K562 (cell line): ENCODE results near the gene PI4KA. TPM values are rescaled to one million over a fixed set of nuclear protein-coding genes. Genes with fewer than 3 reads are reported as not detected.

Experiments
- ATAC-seq: fragments of 200-7000 bp; cut with Tn5 transposase; 3 replicates; pipeline ENCODE4 v1.9.1; 2020; ENCODE audit warnings: moderate library complexity
- BruUV-seq: library from RNA; stranded (reverse); fragments of 400-500 nt; replicated peaks from 2 replicates; lab custom pipeline; 2021; lab: Mats Ljungman, UMichigan
- CTCF ChIA-PET: fragments of 300-600 bp; formaldehyde crosslinking; extraction: SDS; loops from one replicate; lab custom pipeline; 2021; ENCODE audit warnings: low intra/inter-chr PET ratio; lab: Yijun Ruan, JAX
- POLR2A ChIA-PET: fragments of 300-600, 350-650 bp; sonication (Branson Sonifier 250); formaldehyde crosslinking; extraction: SDS; loops from one replicate; lab custom pipeline; 2021; ENCODE audit warnings: antibody characterized with exemption, inconsistent platforms; lab: Yijun Ruan, JAX
- DNase-seq, 4 experiments: peaks; one replicate each; pipeline versions ENCODE4 v3.0.0 to v3.0.0-alpha.2; 2011 to 2018; ENCODE audit warnings: low spot score in 3 of 4, mixed read lengths in 3 of 4; ENCODE audit errors: extremely low read depth in 1 of 4
- FAIRE-seq: peaks from 2 replicates; lab custom pipeline; 2011; peaks lifted over from hg19 to GRCh38; lab: Jason Lieb, UNC
- H2AFZ ChIP-seq: 2 replicates; pipeline ENCODE4 v1.6.0; 2011; ENCODE audit warnings: low read depth, low read length, control low read depth, inconsistent platforms
- H3K27ac ChIP-seq: fragments of 200-600 bp; 3 replicates; pipeline ENCODE4 v1.8.0; 2011; ENCODE audit warnings: low read depth, mild to moderate bottlenecking, control low read depth, inconsistent platforms, low read length, moderate library complexity, mixed read lengths; ENCODE audit errors: extremely low read depth
- H3K27me3 ChIP-seq, 2 experiments: fragments of 300-600 bp in 1 of 2; 2 replicates in 1 of 2; 3 replicates in 1 of 2; pipeline versions ENCODE4 v1.6.0 to v1.8.0; 2011; ENCODE audit warnings: inconsistent platforms in 2 of 2, low read length in 2 of 2, mild to moderate bottlenecking in 1 of 2, mixed read lengths in 1 of 2, moderate library complexity in 1 of 2; ENCODE audit not compliant: control insufficient read depth in 2 of 2, insufficient read depth in 2 of 2
- H3K36me3 ChIP-seq: fragments of 300-600 bp; 3 replicates; pipeline ENCODE4 v1.8.0; 2011; ENCODE audit warnings: mild to moderate bottlenecking, low read length, inconsistent platforms; ENCODE audit not compliant: control insufficient read depth, insufficient read depth
- H3K4me1 ChIP-seq, 2 experiments: fragments of 200-600 bp in 1 of 2; replicated peaks in 1 of 2; 2 replicates in 1 of 2; 3 replicates in 1 of 2; pipeline versions ENCODE4 v1.5.1 to v1.8.0; 2011; ENCODE audit warnings: inconsistent platforms in 2 of 2, low read length in 2 of 2, mild to moderate bottlenecking in 1 of 2, mixed read lengths in 1 of 2, moderate library complexity in 1 of 2; ENCODE audit not compliant: control insufficient read depth in 2 of 2, insufficient read depth in 2 of 2
- H3K4me2 ChIP-seq: 2 replicates; pipeline ENCODE4 v1.6.1; 2011; ENCODE audit warnings: low read length, control low read depth, inconsistent platforms, mixed read lengths; ENCODE audit not compliant: insufficient read depth
- H3K4me3 ChIP-seq: fragments of 200-600 bp; sonication (generic), shearing (Covaris generic); 2 replicates; pipeline ENCODE4 v1.5.1; 2016; ENCODE audit warnings: control low read depth, inconsistent platforms
- H3K79me2 ChIP-seq: fragments of 200-600 bp; 3 replicates; pipeline ENCODE4 v1.8.0; 2011; ENCODE audit warnings: low read length, inconsistent platforms; ENCODE audit not compliant: control insufficient read depth, insufficient read depth
- H3K9ac ChIP-seq, 2 experiments: 2 replicates each; pipeline versions ENCODE4 v1.6.0 to v1.6.1; 2011; ENCODE audit warnings: low read depth in 2 of 2, low read length in 2 of 2, control low read depth in 1 of 2, inconsistent platforms in 1 of 2, mild to moderate bottlenecking in 1 of 2, mixed read lengths in 1 of 2; ENCODE audit not compliant: insufficient read depth in 1 of 2
- H3K9me1 ChIP-seq: one replicate; pipeline ENCODE4 v1.6.0; 2011; ENCODE audit warnings: inconsistent platforms, mild to moderate bottlenecking, low read length, moderate library complexity; ENCODE audit not compliant: control insufficient read depth, insufficient read depth
- H3K9me3 ChIP-seq: replicated peaks from 2 replicates; pipeline ENCODE4 v1.5.1; 2011; ENCODE audit warnings: low read depth, low read length, inconsistent platforms; ENCODE audit not compliant: control insufficient read depth, insufficient read depth
- H4K20me1 ChIP-seq: replicated peaks from 2 replicates; pipeline ENCODE4 v1.6.1; 2011; ENCODE audit warnings: low read length, inconsistent platforms, mixed read lengths; ENCODE audit not compliant: control insufficient read depth, insufficient read depth
- CTCF ChIP-seq, 3 experiments: IDR thresholded peaks in 2 of 3; conservative IDR thresholded peaks in 1 of 3; 2 replicates each; pipeline ENCODE4 v1.5.1; 2011 to 2012; ENCODE audit warnings: low read length in 3 of 3, mild to moderate bottlenecking in 3 of 3, control low read depth in 2 of 3, improper control_type of control experiment in 1 of 3, inconsistent platforms in 1 of 3, low read depth in 1 of 3, mixed read lengths in 1 of 3, moderate library complexity in 1 of 3; ENCODE audit not compliant: insufficient read depth in 2 of 3
- KAT7 ChIP-seq: sonication (generic); formaldehyde crosslinking; IDR thresholded peaks from 2 replicates; pipeline ENCODE4 v1.8.0; 2022; ENCODE audit warnings: missing genetic modification reagents, mild to moderate bottlenecking, borderline replicate concordance
- LARP7 ChIP-seq: fragments of 450-650 bp; IDR thresholded peaks from 2 replicates; pipeline ENCODE4 v1.6.1; 2016
- MAX ChIP-seq: sonication (generic); formaldehyde crosslinking; IDR thresholded peaks from 2 replicates; pipeline ENCODE4 v1.9.0; 2022; ENCODE audit warnings: mild to moderate bottlenecking, missing genetic modification reagents
- NFXL1 ChIP-seq: fragments of 450-650 bp; formaldehyde crosslinking; IDR thresholded peaks from 2 replicates; pipeline ENCODE4 v1.4.0; 2021; ENCODE audit warnings: mild to moderate bottlenecking
- TEAD4 ChIP-seq, 2 experiments: sonication (generic) in 1 of 2; formaldehyde crosslinking in 1 of 2; IDR thresholded peaks; 2 replicates each; pipeline versions ENCODE4 v1.6.1 to v1.8.0; 2012 to 2022; ENCODE audit warnings: borderline replicate concordance in 1 of 2, inconsistent platforms in 1 of 2, low read length in 1 of 2, mild to moderate bottlenecking in 1 of 2, missing genetic modification reagents in 1 of 2
- YBX1 ChIP-seq: fragments of 450-650 bp; IDR thresholded peaks from 2 replicates; pipeline ENCODE4 v1.7.1; 2016; ENCODE audit warnings: mild to moderate bottlenecking
- ZC3H4 ChIP-seq: sonication (generic); formaldehyde crosslinking; IDR thresholded peaks from 2 replicates; pipeline ENCODE4 v1.9.0; 2021; ENCODE audit warnings: missing genetic modification reagents, borderline replicate concordance
- ZNF124 ChIP-seq: sonication (generic); formaldehyde crosslinking; IDR thresholded peaks from 2 replicates; pipeline ENCODE4 v1.8.1; 2022; ENCODE audit warnings: missing genetic modification reagents
- ZNF444 ChIP-seq: fragments of 250-450 bp; sonication (Bioruptor Pico); IDR thresholded peaks from 2 replicates; pipeline ENCODE4 v1.4.0; 2020; ENCODE audit warnings: mild to moderate bottlenecking, moderate library complexity
- ZNF75A ChIP-seq: fragments of 450-650 bp; formaldehyde crosslinking; IDR thresholded peaks from 2 replicates; pipeline ENCODE4 v1.4.0; 2020; ENCODE audit warnings: mild to moderate bottlenecking
- WGBS: fragments of 100-300 bp; shearing (Covaris generic); methylation state at CpG from one replicate; pipeline ENCODE4 v1.1.6; 2016; ENCODE audit warnings: low coverage, mixed read lengths; ENCODE audit not compliant: insufficient coverage; ENCODE audit errors: missing lambda C conversion rate; 5-methylcytosine and 5-hydroxymethylcytosine counted together
- in situ Hi-C: fragments of 300-500 bp; cut with MboI; formaldehyde crosslinking; loops from 4 replicates; pipeline ENCODE4 v1.15.0; 2018; ENCODE audit warnings: inconsistent platforms, mixed read lengths
- intact Hi-C: fragments of 100-400 bp; cut with micrococcal nuclease; formaldehyde crosslinking; loops from 2 replicates; pipeline ENCODE4 v1.14.2; 2022
- polyA plus RNA-seq, 8 experiments: library from polyadenylated mRNA; depleted of rRNA in 4 of 8; stranded (reverse) in 5 of 8; unstranded in 3 of 8; fragments of >200 nt; fragmentation: Nextera tagmentation in 2 of 8; fragmentation: Illumina TruSeq in 1 of 8; extraction: Ambion mirVana in 2 of 8; extraction: Trizol in 1 of 8; gene quantifications; 2 replicates each; pipeline versions ENCODE4 v1.2.1 to v1.2.3, GENCODE V29; 2011 to 2014; ENCODE audit warnings: inconsistent platforms in 1 of 8, missing spikeins in 1 of 8
- total RNA-seq, 7 experiments: library from RNA; depleted of rRNA in 6 of 7; stranded (reverse); fragments of >200 nt in 6 of 7; fragmentation: Illumina TruSeq in 2 of 7; extraction: Trizol in 2 of 7; gene quantifications; 2 replicates each; pipeline versions ENCODE4 v1.2.1 to v1.2.3, GENCODE V29; 2011 to 2021; ENCODE audit warnings: low replicate concordance in 1 of 7
- TF ChIP-seq, protein P1 (sequence below): fragments of 250-450 bp; sonication (Bioruptor Pico); IDR thresholded peaks from 2 replicates; pipeline ENCODE4 v1.4.0; 2020

The PI4KA gene
- total and polyA plus RNA-seq, 9 of the 15 experiments (the other 6 are each of a cell fraction or from before 2014, with no cell fraction given) = 7.3 to 187 (median 84.7) TPM

DNA sequence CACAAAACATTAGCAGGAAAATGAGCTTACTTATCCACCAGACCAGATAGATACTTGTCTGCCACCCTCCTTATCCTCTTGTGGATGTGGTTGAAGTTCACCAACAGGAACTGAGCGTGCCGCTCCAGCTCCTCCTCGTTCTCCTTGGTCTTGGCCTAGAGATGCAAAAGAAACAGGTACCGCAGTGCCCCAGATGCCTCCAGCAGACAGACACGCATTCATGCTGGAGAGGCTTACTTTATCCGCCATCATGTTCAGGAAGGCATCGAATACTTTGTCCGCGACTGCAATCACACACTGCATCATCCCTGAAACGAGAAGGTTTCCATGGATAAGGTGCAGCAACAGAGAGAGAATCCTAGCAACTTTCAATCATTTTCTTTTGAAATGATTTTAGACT lies 105.7 kb downstream of the PI4KA start (continued):
- no peak for TF ChIP-seq ZNF444 (CRISPR knock-in tag)
- TF ChIP-seq YBX1 = no peak
- TF ChIP-seq NFXL1 = no peak
- peak; percentile 42; the same call in 1 of the 2 replicates for TF ChIP-seq MAX
- TF ChIP-seq ZC3H4 (CRISPR knock-in tag) = peak; percentile 67; the same call in 1 of the 2 replicates
- TF ChIP-seq LARP7 = no peak

DNA sequence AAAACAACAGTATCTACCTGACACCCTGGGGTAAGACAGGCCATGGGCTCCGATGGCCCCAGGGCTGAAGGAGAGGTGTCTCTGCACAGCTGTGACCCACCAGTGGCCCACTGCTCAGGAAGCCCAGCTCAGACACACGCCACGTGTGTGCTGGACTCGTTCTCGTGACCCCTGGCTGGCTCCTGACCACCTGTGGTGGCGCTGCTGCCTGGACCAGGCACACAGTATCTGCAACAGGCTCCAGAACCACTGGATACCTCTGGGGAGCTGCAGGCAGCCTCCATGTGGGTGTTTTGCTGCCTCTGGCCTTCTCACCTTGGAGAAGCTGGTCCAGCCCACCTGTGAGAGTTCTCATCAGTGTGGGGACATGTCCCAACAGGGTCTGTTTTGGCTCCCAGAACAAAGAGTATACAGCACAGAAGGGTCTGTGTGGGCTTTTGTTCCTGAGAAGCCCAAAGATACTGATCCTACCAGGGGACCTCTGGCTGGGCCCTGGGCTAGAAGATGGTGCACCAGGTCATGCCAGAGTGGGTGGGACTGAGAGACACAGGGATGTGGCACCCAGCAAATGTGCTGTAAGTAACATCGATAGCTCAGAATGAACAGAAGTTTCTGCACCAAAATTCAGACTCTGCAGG lies 106.4 kb downstream of the PI4KA start:
- ChIA-PET POLR2A (interaction anchor here (0.6 to 2.4 kb wide), 10 partner anchors 9 to 918 kb away, joined by 3 to 11 read pairs (median 4); no protein-coding TSS in a partner anchor), CTCF (no interaction called here)
- H3K79me2 ChIP-seq = no peaks in the 10 kb centered on the region
- FAIRE-seq = no peak
- no peak overlapping the region for H3K4me2 ChIP-seq
- H3K9me1 ChIP-seq = no peaks in the 10 kb centered on the region
- H3K36me3 ChIP-seq = peaks cover 58% of the 10 kb centered on the region; the same call in 2 of the 3 replicates
- DNase-seq = no peak
- no peak overlapping the region for H3K27ac ChIP-seq
- no TSS peak for BruUV-seq
- 0 out of 3 replicates have a peak, but pooled peaks have one; percentile 3 for ATAC-seq
- WGBS = 89% methylated on average over 7 of the region's 7 CpGs
- peaks cover 4 to 14% of the 10 kb centered on the region in 2 experiments; a peak in 3 of 5 replicates for H3K4me1 ChIP-seq
- H4K20me1 ChIP-seq = peaks cover 17% of the 10 kb centered on the region
- no peak overlapping the region for H2AFZ ChIP-seq
- intact Hi-C loops (no loop called here), in situ Hi-C loops (no loop called here)
- no peak overlapping the region for H3K4me3 ChIP-seq
- no peaks in the 10 kb centered on the region for H3K27me3 ChIP-seq
- H3K9ac ChIP-seq = peak overlapping the region in 1 of 2 experiments; percentile 29; a peak in 2 of 4 replicates
- no peaks in the 10 kb centered on the region for H3K9me3 ChIP-seq
- 0 out of 2 replicates have a peak, but pooled peaks have one; percentile 43 for TF ChIP-seq ZNF124
- TF ChIP-seq KAT7 (CRISPR knock-in tag) = no peak
- TF ChIP-seq, protein P1, sequence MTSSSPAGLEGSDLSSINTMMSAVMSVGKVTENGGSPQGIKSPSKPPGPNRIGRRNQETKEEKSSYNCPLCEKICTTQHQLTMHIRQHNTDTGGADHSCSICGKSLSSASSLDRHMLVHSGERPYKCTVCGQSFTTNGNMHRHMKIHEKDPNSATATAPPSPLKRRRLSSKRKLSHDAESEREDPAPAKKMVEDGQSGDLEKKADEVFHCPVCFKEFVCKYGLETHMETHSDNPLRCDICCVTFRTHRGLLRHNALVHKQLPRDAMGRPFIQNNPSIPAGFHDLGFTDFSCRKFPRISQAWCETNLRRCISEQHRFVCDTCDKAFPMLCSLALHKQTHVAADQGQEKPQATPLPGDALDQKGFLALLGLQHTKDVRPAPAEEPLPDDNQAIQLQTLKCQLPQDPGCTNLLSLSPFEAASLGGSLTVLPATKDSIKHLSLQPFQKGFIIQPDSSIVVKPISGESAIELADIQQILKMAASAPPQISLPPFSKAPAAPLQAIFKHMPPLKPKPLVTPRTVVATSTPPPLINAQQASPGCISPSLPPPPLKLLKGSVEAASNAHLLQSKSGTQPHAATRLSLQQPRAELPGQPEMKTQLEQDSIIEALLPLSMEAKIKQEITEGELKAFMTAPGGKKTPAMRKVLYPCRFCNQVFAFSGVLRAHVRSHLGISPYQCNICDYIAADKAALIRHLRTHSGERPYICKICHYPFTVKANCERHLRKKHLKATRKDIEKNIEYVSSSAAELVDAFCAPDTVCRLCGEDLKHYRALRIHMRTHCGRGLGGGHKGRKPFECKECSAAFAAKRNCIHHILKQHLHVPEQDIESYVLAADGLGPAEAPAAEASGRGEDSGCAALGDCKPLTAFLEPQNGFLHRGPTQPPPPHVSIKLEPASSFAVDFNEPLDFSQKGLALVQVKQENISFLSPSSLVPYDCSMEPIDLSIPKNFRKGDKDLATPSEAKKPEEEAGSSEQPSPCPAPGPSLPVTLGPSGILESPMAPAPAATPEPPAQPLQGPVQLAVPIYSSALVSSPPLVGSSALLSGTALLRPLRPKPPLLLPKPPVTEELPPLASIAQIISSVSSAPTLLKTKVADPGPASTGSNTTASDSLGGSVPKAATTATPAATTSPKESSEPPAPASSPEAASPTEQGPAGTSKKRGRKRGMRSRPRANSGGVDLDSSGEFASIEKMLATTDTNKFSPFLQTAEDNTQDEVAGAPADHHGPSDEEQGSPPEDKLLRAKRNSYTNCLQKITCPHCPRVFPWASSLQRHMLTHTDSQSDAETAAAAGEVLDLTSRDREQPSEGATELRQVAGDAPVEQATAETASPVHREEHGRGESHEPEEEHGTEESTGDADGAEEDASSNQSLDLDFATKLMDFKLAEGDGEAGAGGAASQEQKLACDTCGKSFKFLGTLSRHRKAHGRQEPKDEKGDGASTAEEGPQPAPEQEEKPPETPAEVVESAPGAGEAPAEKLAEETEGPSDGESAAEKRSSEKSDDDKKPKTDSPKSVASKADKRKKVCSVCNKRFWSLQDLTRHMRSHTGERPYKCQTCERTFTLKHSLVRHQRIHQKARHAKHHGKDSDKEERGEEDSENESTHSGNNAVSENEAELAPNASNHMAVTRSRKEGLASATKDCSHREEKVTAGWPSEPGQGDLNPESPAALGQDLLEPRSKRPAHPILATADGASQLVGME (CRISPR knock-in tag) = 0 out of 2 replicates have a peak, but pooled peaks have one; percentile 32
- TF ChIP-seq ZNF75A = no peak
- TF ChIP-seq CTCF (IDR thresholded peaks at IDR 0.05 in 2 of 3, conservative IDR thresholded peaks at IDR 0.05 in 1 of 3; ENCODE audit: insufficient read depth in 2 of 3, low read depth in 1 of 3, low read length in 3 of 3) = 0 out of 6 replicates have a peak, but pooled peaks of 1 of the 3 experiments have one; percentile 6
- no peak for TF ChIP-seq TEAD4 (IDR thresholded peaks at IDR 0.05; ENCODE audit: low read length)
- 0 out of 2 replicates have a peak, but pooled peaks have one; percentile 57 for TF ChIP-seq TEAD4 (CRISPR knock-in tag; IDR thresholded peaks at IDR 0.05; ENCODE audit: borderline replicate concordance)
